GM12872 (cell line): Measurements from ENCODE around the gene VIP.

Experiments used
- CTCF ChIP-seq: IDR thresholded peaks from 3 replicates; pipeline ENCODE4 v1.5.1; 2011; ENCODE audit warnings: low read depth, mild to moderate bottlenecking, low read length, moderate library complexity; ENCODE audit not compliant: insufficient read depth

Gene VIP

GRCh38 chr6:152776833-152777232 is 26.2 kb downstream of the VIP start:
- no peak for TF ChIP-seq CTCF

GRCh38 chr6:152783217-152783878 is 32.8 kb downstream of the VIP start:
- no peak for TF ChIP-seq CTCF

DNA sequence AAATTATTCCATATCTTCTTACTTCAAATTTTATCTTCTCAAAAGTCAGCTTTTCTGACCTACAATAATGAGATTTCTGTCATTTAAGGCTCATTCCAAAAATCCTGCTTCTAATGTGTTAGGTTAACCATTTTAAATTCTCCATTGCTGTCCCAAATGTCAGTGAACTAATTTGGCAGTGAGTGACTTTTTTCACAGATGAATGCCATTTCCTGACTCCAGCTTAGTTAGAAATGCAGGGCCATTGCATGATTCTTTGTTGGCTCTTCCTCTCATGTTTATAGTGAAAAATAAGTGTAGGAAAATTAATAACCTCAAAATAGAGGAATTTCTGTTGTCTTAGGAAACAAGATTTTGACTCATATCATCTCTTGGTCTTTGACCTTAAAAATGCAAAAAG is 44.1 kb downstream of the VIP start:
- no peak for TF ChIP-seq CTCF

DNA sequence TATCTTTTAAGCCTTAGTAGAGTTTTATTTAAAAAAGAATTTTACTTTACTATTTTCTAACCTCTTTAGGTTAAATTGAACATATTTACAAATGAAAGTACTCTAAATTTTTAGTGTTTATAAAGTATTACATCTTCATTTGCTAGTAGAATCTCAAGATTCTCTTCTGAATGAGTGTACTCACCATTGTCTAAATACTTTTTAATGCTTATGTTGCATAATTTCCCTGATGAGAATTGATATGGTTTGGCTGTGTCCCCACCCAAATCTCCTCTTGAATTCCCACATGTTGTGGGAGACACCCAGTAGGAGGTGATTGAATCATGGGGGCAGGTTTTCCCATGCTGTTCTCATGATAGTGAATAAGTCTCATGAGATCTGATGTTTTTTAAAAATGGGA is 53.6 kb downstream of the VIP start:
- no peak for TF ChIP-seq CTCF
